MM.1S (cell line): ENCODE measurements around the gene PRKCZ.

Experiments
- EZH2 ChIP-seq: fragments of 300-600 bp; sonication (generic); optimal IDR thresholded peaks from 2 replicates; pipeline ENCODE3; 2017; ENCODE audit warnings: low read depth, mild to moderate bottlenecking, antibody characterized with exemption, low read length, mixed read lengths
- TF ChIP-seq, protein P1 (sequence below): fragments of 300-600 bp; sonication (generic); IDR thresholded peaks from 2 replicates; pipeline ENCODE4 v1.5.1; 2016; ENCODE audit warnings: antibody characterized with exemption, low read length, mixed read lengths

DNA sequence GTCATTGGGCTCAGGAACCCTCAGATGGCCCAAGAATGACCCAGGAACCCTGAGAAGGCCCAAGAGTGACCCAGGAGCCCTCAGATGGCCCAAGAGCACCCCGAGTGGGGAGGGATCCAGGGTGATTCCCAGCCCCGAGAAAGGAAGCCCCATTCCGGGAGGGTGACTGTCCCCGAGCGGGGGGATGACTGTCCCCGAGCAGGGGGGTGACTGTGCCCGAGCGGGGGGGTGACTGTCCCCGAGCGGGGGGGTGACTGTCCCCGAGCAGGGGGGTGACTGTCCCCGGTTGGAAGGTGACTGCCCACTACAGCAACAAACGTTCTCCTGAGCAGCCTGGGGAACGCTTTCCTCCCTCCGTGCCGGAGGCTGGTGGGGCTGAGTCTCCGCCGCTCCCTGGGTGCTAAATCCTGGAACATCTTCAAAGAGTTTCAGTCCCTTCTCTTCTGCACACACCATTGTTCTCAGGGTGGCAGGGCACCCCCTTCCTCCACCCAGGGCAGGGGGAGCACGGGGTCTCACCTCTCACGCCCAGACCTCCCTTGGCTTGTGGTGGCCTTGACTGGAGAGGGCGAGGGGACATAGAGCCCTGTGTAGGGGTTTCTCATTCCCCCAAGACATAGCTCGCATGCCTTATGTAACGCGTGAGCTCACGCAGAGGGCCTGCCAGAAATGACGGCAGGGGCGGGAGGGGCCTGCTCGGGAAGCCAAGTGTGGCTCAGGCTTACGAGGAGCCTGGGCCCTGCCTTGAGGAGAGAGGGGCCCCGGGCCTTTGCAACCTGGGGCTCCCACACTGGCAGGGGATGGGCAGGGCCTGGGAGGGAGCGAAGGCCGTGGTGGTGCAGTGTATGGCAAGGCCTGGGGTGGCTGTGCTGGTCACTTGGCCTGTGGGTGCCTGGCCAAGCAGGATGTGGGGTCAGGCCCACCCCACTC is 163.6 kb downstream of the PRKCZ start:
- TF ChIP-seq, protein P1, sequence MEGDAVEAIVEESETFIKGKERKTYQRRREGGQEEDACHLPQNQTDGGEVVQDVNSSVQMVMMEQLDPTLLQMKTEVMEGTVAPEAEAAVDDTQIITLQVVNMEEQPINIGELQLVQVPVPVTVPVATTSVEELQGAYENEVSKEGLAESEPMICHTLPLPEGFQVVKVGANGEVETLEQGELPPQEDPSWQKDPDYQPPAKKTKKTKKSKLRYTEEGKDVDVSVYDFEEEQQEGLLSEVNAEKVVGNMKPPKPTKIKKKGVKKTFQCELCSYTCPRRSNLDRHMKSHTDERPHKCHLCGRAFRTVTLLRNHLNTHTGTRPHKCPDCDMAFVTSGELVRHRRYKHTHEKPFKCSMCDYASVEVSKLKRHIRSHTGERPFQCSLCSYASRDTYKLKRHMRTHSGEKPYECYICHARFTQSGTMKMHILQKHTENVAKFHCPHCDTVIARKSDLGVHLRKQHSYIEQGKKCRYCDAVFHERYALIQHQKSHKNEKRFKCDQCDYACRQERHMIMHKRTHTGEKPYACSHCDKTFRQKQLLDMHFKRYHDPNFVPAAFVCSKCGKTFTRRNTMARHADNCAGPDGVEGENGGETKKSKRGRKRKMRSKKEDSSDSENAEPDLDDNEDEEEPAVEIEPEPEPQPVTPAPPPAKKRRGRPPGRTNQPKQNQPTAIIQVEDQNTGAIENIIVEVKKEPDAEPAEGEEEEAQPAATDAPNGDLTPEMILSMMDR, result no peak
- TF ChIP-seq EZH2, result no peak
